GM18909 (cell line): Measurements from ENCODE around the gene SMAD2.
"Not testable (repeated sequence)": the region's sequence is repeated elsewhere in the genome, so short reads cannot be mapped to it uniquely, and the experiment has no call there.

ENCODE experiments used
- ATAC-seq: cut with Tn5 transposase; IDR thresholded peaks from one replicate; pipeline ENCODE4 v1.9.1; 2021; ENCODE audit warnings: mild to moderate bottlenecking; ENCODE audit not compliant: unreplicated experiment, poor library complexity

The SMAD2 gene

DNA sequence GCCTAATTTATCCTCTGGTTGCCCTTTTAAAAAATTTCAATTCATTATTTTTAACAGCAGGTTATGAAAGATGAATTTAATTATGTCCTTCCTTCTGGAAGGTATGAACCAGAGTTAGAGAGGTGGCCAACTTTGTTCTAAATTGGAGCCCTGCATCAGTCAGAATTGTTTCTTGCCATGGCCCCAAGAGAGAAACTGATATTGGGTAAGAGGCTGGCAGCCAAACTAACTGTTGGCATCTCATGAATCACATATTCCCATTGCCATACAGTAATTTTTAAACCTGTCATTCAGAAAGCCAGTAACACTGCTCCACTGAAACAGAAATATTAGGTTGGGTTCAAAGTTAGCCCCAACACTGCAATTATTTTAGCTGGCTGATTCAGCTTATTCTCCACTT lies 67.4 kb downstream of the SMAD2 start:
- no peak for ATAC-seq

DNA sequence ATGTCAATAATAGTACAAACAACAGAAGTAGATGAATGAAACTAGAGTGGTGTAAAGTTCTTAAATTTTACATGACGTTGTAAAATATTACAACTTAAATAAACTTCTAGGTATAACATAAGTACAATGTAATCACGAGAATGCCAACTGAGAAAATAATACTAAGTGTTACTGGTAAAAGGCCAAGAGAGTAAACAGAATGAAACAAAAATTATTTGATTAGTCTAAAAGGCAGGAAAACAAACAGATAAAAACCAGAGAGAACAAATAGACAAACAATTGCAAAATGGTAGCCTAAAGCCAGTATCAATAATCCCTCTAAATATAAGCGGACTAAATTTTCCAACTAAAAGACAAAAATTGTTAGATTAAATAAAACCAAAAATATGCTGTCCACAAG lies 71.9 kb downstream of the SMAD2 start:
- ATAC-seq: no peak

DNA sequence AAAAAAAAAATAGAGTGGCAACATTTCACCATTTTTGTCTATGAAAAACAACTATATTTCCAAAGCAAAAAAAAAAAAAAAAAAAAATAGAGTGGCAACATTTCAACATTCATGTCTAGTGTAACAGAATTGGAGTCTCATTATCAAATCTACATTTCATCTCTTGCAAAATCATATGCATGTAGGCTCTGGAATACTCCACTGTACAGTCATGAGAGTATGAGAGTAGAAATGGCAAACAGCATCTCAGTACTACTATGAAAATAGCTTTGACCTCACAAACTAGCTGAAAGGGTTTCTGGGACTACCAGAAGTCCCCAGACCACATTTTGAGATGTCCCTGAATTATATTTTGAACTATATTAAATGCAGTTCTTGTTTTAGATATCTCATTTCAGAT lies 82.8 kb downstream of the SMAD2 start:
- ATAC-seq: no peak

DNA sequence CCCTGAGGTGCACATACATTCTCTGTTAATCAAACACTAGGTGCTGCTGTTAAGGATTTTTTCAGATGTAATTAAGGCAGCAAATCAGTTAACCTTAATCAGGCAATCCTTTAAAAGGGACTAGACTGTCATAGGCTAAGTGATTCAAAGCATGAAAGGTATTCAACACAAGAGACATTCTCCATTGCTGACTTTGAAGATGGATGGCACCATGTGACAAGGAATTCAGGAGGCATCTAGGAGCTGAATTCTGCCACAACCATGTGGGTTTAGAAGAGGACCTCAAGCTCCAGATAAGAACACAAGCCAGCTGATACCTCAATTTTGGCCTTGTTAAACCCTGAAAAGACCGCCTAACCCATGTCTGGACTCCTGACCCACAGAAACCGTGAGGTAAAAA lies 84.0 kb downstream of the SMAD2 start:
- ATAC-seq: no peak

DNA sequence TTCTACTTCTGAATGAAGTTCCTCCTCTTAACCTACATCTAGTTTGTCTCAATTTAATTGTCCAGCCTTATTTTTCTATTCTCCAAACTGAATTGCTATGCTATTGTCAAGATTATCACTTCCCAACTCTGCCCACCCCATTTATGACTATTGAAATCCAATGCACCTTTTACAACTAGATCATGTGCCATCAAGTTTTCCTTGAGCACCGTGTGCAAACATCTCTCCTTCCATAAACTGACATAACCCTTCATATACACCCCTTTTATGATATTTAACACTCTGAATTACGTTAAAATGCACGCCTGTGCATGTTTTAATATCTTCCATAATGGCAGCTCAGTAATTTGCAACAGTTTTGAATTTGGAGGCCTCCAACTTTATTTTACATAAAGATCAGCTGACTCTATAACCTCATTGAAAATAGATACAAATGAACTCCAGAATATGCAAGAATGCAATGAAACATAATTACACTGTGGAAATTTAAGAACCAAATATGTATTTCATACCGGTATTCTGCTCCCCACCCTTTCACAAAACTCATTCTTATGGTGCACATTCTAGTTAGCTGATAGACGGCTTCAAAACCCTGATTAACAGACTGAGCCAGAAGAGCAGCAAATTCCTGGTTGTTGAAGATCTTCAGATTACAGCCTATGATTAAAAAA lies 85.5 kb downstream of the SMAD2 start:
- no peak for ATAC-seq

DNA sequence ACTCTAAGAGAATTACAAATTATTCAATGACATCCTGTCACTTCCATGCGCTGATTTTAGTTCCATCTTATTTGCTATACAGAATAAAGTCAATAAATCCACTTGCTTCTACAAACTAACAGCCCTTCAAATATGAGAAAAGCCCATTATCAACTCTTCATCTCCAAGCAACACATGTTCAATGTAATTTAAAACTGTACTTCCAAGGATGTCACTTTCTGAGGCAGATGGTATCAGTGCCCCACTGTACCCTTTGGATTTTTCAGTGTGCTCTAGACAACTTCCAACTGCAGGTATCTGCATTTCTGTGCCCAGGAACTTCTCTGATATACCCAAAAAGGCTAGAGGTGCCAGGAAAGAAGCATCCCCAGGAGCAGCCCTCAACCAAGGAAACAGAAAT lies 87.6 kb downstream of the SMAD2 start:
- no peak for ATAC-seq

DNA sequence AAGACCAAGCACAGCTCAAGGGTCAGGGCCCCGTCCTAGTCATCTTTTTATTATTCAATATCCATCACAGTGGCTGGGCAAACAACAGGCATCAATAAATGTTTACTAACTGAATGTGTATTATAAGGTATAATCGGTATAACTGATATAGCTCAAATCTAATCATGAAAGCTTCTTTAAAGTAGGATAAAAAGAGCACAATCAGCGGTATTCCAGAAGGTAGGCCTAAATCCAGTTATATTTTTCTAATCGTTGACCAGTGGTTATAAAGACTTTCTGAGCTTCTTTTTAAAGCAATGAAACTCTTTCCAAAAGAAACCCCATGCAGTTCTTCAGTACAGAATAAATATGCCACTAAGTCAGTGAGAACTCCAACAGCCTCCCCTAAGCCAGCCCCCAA lies 92.1 kb downstream of the SMAD2 start:
- ATAC-seq: no peak

DNA sequence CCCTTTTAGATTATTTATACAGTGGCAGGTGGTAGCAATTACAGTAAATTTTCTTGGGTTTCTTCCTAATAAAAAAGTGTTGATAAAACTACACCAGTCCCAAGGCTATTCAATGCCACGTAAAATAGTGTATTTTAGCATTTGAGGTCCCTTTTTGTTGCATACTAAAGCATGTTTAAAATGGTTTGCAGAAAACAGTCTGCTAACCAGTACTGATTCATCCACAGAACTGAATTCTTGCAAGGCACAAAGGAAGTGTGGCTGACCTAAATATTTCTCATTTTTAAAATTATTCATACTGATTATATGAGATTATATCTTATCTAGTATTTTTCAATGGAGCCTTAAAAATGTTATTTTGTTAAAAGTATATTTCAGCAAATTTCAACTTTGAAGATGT lies 98.1 kb downstream of the SMAD2 start:
- ATAC-seq: no peak

DNA sequence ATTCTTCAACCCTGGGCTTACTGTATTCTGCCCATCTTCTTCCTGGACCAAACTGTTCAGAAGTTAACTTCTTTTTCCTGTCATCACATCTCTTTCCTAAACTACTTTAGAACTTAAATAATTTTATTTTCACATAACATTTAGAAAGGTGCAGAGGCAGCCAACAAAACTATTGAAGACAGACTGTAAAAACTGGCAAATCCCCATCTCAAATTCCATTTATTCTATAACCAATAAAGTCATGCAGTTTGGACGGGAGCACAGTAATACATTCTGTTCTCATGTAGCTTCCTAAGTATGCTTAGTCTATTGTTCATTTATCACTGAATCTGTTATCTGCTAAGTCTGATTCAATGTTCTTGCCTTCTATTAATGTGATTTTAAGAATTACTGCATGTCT lies 99.1 kb downstream of the SMAD2 start:
- no peak for ATAC-seq

DNA sequence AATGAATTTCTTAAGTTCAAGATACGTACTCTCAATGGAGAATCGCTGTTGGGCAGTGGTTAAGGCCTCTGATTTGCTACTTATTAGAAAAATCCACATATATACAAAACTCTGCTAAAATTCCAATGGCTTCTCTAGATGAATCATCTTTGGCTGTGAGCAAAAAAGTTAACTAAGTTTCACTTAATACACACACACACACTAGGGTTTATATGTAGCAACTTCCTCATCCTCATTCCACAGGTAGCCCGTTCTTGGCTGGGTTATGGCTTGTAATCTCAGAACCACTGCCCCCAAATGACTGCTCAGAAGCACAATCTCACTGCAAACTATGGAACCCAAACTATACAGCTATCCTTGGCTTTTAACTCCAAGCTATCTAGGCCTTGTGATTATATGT lies 99.7 kb downstream of the SMAD2 start:
- ATAC-seq: no peak

DNA sequence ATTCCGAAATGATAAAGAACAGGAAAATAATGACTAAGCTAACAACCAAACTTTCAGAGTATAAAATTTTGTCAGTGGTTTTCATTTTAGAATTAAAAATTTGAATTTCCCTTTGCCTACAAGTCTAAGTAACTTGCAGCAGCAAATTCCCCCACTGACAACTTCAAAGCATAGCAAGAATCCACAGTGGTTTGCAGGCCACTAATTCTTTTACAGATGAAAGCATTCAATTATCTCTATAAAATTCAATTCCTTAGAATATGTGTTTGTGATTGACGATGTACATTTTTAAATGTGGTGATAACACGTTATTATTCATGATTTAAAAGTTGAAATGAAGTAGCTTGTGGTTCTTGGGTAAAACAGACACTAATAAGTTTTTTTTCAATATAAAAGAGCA lies 100.6 kb downstream of the SMAD2 start:
- no peak for ATAC-seq

DNA sequence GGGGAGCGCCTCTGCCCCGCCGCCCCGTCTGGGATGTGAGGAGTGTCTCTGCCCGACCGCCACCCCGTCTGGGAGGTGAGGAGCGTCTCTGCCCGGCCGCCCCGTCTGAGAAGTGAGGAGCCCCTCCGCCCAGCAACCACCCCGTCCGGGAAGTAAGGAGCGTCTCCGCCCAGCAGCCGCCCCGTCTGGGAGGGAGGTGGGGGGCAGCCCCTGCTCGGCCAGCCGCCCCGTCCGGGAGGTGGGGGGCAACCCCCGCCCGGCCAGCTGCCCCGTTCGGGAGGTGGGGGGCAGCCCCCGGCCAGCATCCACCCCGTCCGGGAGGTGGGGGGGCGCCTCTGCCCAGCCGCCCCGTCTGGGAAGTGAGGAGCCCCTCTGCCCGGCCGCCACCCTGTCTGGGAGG lies 102.4 kb downstream of the SMAD2 start:
- ATAC-seq: not testable (repeated sequence)

DNA sequence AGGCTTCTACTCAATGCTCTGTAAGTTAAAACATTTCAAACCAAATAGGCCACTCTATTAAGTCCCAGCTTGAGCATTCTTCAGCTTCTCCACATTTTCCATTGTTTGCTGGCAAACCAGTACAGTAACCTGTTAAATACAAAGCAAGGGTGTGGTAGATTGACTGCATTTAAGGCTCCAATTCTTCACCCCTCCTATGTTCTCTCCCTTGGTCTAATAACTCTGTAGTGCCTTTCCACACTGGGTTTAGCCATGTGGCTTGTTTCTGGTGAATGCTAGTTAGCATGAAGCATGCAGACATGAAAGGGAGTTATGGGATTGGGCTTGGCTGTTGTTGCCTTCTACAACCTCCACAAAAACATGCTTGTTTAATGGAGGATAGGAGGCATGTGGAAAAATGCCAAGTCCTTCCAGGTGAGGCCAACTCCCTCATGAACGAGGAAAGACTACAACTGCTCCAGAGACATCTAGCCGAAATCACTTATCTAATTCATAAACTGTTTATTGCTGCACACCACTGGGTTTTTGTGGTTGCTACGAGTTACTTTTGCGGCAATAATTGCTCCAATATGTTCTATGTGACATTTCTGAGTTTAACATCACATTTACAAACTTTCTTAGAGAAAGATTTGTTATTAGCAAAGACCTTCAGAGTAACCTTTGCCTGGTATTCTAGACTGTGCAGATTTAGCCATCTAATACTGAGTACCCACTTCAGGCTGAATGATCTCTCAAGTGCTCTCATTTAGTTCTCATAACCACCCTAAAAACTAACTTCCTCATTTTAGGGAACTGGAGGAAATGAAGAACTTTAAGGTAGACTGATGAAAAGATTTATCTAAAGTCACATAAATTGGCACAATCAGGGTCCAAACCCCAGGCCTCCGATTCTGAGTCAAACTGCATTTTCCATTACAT lies 104.0 kb downstream of the SMAD2 start:
- ATAC-seq: no peak

DNA sequence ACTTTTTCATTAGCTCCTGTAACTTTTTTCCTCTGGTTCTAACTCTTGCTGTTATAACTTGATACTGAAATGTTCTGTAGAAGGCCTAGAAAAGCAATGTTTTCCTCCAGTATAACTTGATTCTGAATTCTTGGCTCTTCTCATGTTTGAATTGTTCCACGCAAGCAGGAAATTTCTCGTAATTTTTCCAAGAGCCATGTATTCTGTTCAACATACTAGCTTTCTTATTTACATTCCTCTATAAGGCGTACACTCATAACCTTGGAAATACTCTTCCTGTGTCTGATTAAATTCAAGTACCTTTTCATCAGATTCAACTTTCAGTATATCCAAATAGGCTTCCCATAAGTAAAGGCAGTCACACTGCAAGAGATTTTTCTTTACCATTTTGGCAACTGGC lies 109.1 kb downstream of the SMAD2 start:
- no peak for ATAC-seq

DNA sequence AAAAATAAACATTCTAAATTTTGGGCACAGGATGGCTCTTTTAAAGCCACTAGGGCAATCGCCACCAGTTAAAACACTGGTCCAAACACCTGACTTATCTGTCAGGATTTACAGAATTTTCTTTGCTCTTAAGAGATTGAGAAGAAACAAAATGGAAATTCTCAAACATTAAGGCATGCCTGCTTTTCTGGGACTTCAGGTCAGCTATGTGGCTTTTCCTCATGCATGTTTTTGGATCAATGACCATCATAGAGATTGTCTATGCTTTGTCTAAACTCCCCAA lies 112.7 kb downstream of the SMAD2 start:
- no peak for ATAC-seq

DNA sequence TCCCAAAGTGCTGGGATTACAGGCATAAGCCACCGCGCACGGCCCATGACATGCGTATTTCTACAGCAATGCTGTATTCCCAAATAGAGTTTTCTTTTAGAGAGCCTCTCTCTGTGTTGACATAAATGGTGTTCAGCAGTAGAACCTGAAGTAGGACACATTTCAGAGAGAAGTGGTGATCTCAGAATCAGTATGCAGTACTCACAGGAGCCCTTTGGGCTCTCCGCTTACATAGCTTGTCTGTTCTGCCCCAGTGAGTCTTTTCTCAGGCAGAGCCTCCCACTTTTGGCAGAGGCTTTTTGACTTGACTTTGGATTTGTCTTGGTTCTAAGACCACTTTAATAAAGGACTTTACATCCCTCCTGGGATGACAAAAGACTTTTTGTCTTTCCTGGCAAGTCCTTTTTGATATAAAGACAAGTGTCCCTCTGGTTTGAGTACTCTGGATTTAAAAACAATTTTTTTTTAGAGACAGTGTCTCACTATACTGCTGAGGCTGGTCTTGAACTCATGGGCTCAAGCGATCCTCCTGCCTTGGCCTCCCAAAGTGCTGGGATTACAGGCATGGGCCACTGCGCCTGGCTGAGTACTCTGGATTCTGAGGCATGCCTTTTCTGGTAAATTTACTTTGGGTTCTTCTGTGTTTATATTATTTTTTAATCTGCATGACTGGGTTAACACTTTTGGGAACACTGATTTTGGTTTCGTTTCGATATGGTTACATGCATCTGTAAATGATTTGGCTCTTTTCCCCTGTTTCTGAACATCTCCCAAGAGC lies 113.3 kb downstream of the SMAD2 start:
- ATAC-seq: no peak

DNA sequence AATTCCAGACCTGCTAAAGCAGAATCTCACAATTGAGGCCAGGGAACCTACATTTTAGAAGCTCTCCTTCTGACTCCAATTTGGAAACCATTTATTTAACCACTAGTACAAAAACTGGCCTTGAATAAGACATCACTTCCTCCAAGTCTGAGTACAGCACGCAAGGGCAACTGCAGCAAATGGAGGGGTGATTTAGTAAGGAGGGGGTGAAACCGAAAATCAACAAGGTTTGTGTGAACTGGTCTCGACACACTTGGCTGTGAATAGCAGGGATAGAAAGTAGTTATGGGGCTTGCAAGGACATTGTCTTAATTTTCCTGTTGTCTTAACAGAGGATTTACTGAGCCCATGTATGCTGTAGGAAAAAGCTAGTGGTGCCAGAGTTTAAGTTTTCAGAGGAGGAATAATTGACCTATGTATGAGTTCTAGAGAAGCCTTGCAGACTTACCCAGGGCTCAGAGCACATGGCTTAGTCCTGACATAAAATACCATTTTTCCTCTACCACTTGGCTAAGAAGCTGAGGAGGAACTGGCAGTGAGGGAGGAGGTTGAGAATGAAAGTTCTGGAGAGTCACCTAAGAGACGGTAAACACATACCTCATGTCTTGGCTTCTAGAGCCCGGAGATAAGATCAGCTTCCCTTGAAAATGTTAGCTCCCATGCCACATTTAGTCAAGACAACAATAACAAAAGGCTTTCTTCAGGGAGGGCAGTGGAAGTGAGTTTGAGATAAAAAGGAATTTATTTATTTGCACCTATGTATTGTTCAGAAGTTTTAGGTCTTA lies 114.8 kb downstream of the SMAD2 start:
- ATAC-seq: no peak

DNA sequence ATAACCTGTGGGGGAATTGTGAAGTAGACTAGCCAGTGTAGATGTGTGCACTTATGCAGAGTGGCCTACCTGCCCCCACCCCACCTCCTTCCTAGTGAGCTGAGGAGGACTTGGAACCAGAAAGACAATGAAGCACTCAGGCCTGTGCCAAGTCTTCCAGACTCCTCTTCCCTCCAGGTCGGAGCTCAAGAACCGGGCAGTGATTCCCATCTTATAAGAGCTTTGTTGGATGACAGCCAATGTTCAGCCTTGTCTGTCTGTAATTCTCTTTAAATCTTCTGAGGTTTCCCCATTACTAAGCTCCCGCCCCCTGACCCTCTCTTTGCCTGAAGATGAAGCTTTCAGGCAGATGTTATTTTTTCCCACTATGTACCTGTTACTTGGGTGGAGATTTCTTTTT lies 121.0 kb downstream of the SMAD2 start:
- ATAC-seq: no peak

DNA sequence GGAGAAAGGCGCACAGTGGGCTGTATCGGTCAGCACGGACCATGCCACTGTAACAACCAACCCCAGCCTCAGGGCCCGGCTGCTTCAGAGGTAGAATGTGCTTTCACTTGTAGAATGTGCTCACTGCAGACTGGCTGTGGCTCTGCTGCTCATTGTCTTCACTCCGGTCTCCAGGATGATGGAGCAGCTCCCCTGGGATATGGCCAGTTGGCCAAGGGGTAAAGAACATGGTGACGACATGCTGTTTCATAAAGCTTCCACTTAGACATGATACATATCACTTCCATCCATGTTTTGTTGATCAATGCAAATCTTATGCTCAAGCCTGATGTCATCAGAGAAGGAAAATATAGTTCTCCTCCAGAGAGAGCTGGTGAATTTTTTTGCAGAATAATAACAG lies 127.7 kb downstream of the SMAD2 start:
- ATAC-seq: no peak

DNA sequence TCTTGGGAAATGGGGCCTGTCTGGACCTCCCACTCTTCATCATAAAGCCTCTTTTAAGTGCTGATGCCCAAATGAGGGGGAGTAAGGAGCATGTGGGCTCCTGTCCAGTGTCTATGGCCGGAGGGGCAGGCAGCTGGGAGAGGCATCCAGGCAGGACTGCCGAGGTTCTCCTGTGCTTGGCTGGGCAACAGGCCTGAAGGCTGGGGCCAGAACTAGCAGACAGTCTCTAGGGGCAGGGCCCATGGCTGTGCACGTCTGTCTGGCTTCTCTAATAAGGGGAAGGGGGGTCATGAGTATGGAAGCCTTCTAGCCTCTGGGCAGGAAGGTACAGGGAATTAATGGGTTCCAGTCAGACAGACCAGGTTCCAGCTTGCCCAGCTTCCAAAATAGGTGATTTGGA lies 128.6 kb downstream of the SMAD2 start:
- ATAC-seq: no peak

DNA sequence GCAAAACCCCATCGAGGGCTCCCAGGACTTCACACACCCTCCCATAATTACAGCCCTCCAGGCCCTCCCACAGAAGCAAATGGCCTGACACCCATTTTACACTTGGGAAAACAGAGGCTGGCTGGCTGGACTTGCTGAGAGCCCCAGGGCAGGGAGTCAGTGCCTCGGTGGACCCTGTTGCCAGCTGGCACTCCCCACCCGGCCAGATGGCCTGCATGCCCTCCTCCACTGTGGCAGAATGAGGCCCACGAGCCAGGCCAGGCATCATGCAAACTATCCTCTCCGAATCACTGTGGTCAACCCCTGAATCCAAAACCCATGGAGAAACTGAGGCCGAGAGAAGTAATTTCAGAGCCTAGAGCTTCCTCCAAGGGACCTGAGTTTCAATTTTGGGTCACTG lies 129.7 kb downstream of the SMAD2 start:
- ATAC-seq: no peak
